H9 (cell line): ENCODE data around the gene UEVLD. TPM values are rescaled to one million over a fixed set of nuclear protein-coding genes. Genes with fewer than 3 reads are reported as not detected.
A peak's percentile ranks its signal among the peaks of the same experiment; 100 is the strongest.

ENCODE experiments used
- DNase-seq: peaks from one replicate; pipeline ENCODE4 v3.0.0-alpha.2; 2017
- H2AFZ ChIP-seq: one replicate; pipeline ENCODE4 v1.6.1; 2013; ENCODE audit warnings: mild to moderate bottlenecking, low read length, control low read depth, moderate library complexity
- H2AK5ac ChIP-seq: 2 replicates; pipeline ENCODE4 v1.6.1; 2013; ENCODE audit warnings: low read length, control low read depth, mixed read lengths; ENCODE audit not compliant: insufficient read length
- H2BK120ac ChIP-seq: one replicate; pipeline ENCODE4 v1.6.1; 2013; ENCODE audit warnings: low read depth, mild to moderate bottlenecking, low read length, control low read depth, inconsistent platforms; ENCODE audit not compliant: poor library complexity, severe bottlenecking
- H2BK12ac ChIP-seq: 2 replicates; pipeline ENCODE4 v1.6.1; 2013; ENCODE audit warnings: low read length, control low read depth, mixed read lengths, low read depth; ENCODE audit not compliant: insufficient read length
- H2BK15ac ChIP-seq: 2 replicates; pipeline ENCODE4 v1.6.1; 2013; ENCODE audit warnings: low read depth, low read length, control low read depth
- H2BK20ac ChIP-seq: one replicate; pipeline ENCODE4 v1.6.1; 2013; ENCODE audit warnings: low read depth, mild to moderate bottlenecking, low read length, control low read depth, inconsistent platforms; ENCODE audit not compliant: poor library complexity, severe bottlenecking
- H2BK5ac ChIP-seq: 2 replicates; pipeline ENCODE4 v1.6.1; 2013; ENCODE audit warnings: low read length, control low read depth, mixed read lengths; ENCODE audit not compliant: insufficient read length
- H3K14ac ChIP-seq: 2 replicates; pipeline ENCODE4 v1.6.1; 2013; ENCODE audit warnings: low read length, control low read depth; ENCODE audit not compliant: insufficient read depth
- H3K18ac ChIP-seq: 2 replicates; pipeline ENCODE4 v1.6.1; 2013; ENCODE audit warnings: low read depth, mild to moderate bottlenecking, mixed read lengths, low read length, control low read depth; ENCODE audit not compliant: insufficient read length
- H3K23ac ChIP-seq: 2 replicates; pipeline ENCODE4 v1.6.1; 2013; ENCODE audit warnings: low read length, control low read depth, mixed read lengths, low read depth; ENCODE audit not compliant: insufficient read length
- H3K23me2 ChIP-seq: 2 replicates; pipeline ENCODE4 v1.6.1; 2013; ENCODE audit warnings: low read depth, mild to moderate bottlenecking, mixed read lengths, low read length, control low read depth; ENCODE audit not compliant: insufficient read length, poor library complexity, severe bottlenecking
- H3K27ac ChIP-seq: 2 replicates; pipeline ENCODE4 v1.5.1; 2013; ENCODE audit warnings: low read length, control low read depth, mixed read lengths, low read depth; ENCODE audit not compliant: insufficient read length
- H3K27me3 ChIP-seq: 2 replicates; pipeline ENCODE4 v1.6.1; 2013; ENCODE audit warnings: low read length, control low read depth, inconsistent platforms; ENCODE audit not compliant: insufficient read depth
- H3K4ac ChIP-seq: 2 replicates; pipeline ENCODE4 v1.6.1; 2013; ENCODE audit warnings: low read depth, mild to moderate bottlenecking, control low read depth, inconsistent platforms, low read length, moderate library complexity
- H3K4me1 ChIP-seq: 2 replicates; pipeline ENCODE4 v1.6.1; 2013; ENCODE audit warnings: low read length, control low read depth, inconsistent platforms; ENCODE audit not compliant: insufficient read depth
- H3K4me2 ChIP-seq: 2 replicates; pipeline ENCODE4 v1.6.1; 2013; ENCODE audit warnings: low read length, control low read depth, mixed read lengths; ENCODE audit not compliant: insufficient read length, insufficient read depth
- H3K56ac ChIP-seq: 2 replicates; pipeline ENCODE4 v1.6.1; 2013; ENCODE audit warnings: low read depth, mild to moderate bottlenecking, mixed read lengths, low read length, control low read depth; ENCODE audit not compliant: insufficient read length
- H3K79me1 ChIP-seq: 2 replicates; pipeline ENCODE4 v1.6.1; 2013; ENCODE audit warnings: low read depth, mild to moderate bottlenecking, moderate library complexity, low read length, control low read depth, inconsistent platforms; ENCODE audit not compliant: insufficient read depth, poor library complexity, severe bottlenecking
- H3K79me2 ChIP-seq: 2 replicates; pipeline ENCODE4 v1.6.1; 2013; ENCODE audit warnings: low read length, control low read depth, inconsistent platforms; ENCODE audit not compliant: insufficient read depth
- H3K9ac ChIP-seq: 2 replicates; pipeline ENCODE4 v1.6.1; 2013; ENCODE audit warnings: low read length, control low read depth, mixed read lengths; ENCODE audit not compliant: insufficient read length; ENCODE audit errors: extremely low read depth
- H3K9me3 ChIP-seq: one replicate; pipeline ENCODE4 v1.6.1; 2013; ENCODE audit warnings: low read depth, low read length, inconsistent platforms; ENCODE audit not compliant: control insufficient read depth
- H3T11ph ChIP-seq: one replicate; pipeline ENCODE4 v1.6.1; 2013; ENCODE audit warnings: mild to moderate bottlenecking, low read length, control low read depth, inconsistent platforms
- H4K20me1 ChIP-seq: one replicate; pipeline ENCODE4 v1.6.1; 2013; ENCODE audit not compliant: control insufficient read depth, insufficient read length, insufficient read depth
- H4K5ac ChIP-seq: 2 replicates; pipeline ENCODE4 v1.6.1; 2013; ENCODE audit warnings: low read depth, mild to moderate bottlenecking, mixed read lengths, low read length, control low read depth; ENCODE audit not compliant: insufficient read length
- H4K8ac ChIP-seq: replicated peaks from 2 replicates; pipeline ENCODE4 v1.6.1; 2013; ENCODE audit warnings: low read length, control low read depth, mixed read lengths, low read depth; ENCODE audit not compliant: insufficient read length
- H4K91ac ChIP-seq: 2 replicates; pipeline ENCODE4 v1.6.1; 2013; ENCODE audit warnings: low read depth, mild to moderate bottlenecking, moderate library complexity, mixed read lengths, low read length, control low read depth; ENCODE audit not compliant: insufficient read length
- H3K27ac Mint-ChIP-seq, 3 experiments: 2 replicates in 2 of 3; 3 replicates in 1 of 3; pipeline ENCODE4 v1.8.0; 2020 to 2021; ENCODE audit warnings: mixed read lengths in 3 of 3, mild to moderate bottlenecking in 1 of 3, moderate library complexity in 1 of 3
- H3K27me3 Mint-ChIP-seq: 2 replicates; pipeline ENCODE4 v1.8.0; 2021; ENCODE audit warnings: low read depth, mild to moderate bottlenecking, moderate library complexity, mixed read lengths
- H3K36me3 Mint-ChIP-seq, 3 experiments: 2 replicates in 2 of 3; 3 replicates in 1 of 3; pipeline ENCODE4 v1.8.0; 2020 to 2021; ENCODE audit warnings: low read depth in 3 of 3, mixed read lengths in 3 of 3; ENCODE audit not compliant: insufficient read depth in 1 of 3
- H3K4me1 Mint-ChIP-seq, 2 experiments: 2 replicates each; pipeline ENCODE4 v1.8.0; 2020; ENCODE audit warnings: mixed read lengths in 2 of 2
- H3K4me3 Mint-ChIP-seq, 2 experiments: 2 replicates in 1 of 2; 3 replicates in 1 of 2; pipeline ENCODE4 v1.8.0; 2020 to 2021; ENCODE audit warnings: mild to moderate bottlenecking in 2 of 2, mixed read lengths in 2 of 2, moderate library complexity in 1 of 2
- H3K9me3 Mint-ChIP-seq, 2 experiments: 2 replicates in 1 of 2; 3 replicates in 1 of 2; pipeline ENCODE4 v1.8.0; 2020; ENCODE audit warnings: mild to moderate bottlenecking in 2 of 2, mixed read lengths in 2 of 2, moderate library complexity in 1 of 2
- CTCF ChIP-seq: fragments of 200-600 bp; sonication (generic); conservative IDR thresholded peaks from 3 replicates; pipeline ENCODE4 v1.8.0; 2021; ENCODE audit warnings: antibody characterized with exemption, mild to moderate bottlenecking
- WGBS: extraction: QIAGEN DNeasy Blood & Tissue Kit; methylation state at CpG from one replicate; pipeline ENCODE4 v1.1.7; 2013; ENCODE audit warnings: missing lambda C conversion rate, low lambda C conversion rate, mixed read lengths; ENCODE audit not compliant: insufficient read length; ENCODE audit errors: extremely low coverage; 5-methylcytosine and 5-hydroxymethylcytosine counted together
- total RNA-seq: library from RNA; stranded (reverse); gene quantifications from 2 replicates; pipeline ENCODE4 v1.2.1, GENCODE V29; 2021

Gene UEVLD
- total RNA-seq, 1 experiment from 2014 or later = 7.9 TPM

GRCh38 chr11:18590571-18590970 is 2.0 kb upstream of the UEVLD start:
- H4K91ac ChIP-seq = no peak overlapping the region
- no peak overlapping the region for H4K5ac ChIP-seq
- H3K27ac ChIP-seq = no peak overlapping the region
- no peak overlapping the region for H3T11ph ChIP-seq
- peaks cover 5% of the 10 kb centered on the region; the same call in 1 of the 2 replicates for H3K79me2 ChIP-seq
- H3K4me1 Mint-ChIP-seq = no peaks in the 10 kb centered on the region; a peak in 3 of 4 replicates
- H3K9me3 ChIP-seq = no peaks in the 10 kb centered on the region
- no peak overlapping the region for H3K4ac ChIP-seq
- no peak overlapping the region for H4K8ac ChIP-seq
- no peak overlapping the region for H2BK12ac ChIP-seq
- no peak for DNase-seq
- WGBS = no CpG with 5 or more reads among the region's 2 CpGs
- H2BK15ac ChIP-seq = no peak overlapping the region
- H2AFZ ChIP-seq = no peak overlapping the region
- no peak overlapping the region for H3K23ac ChIP-seq
- no peaks in the 10 kb centered on the region for H3K27me3 Mint-ChIP-seq
- H3K4me3 Mint-ChIP-seq = peak overlapping the region in 1 of 2 experiments; percentile 44; a peak in 1 of 5 replicates
- H4K20me1 ChIP-seq = no peaks in the 10 kb centered on the region
- H2AK5ac ChIP-seq = no peak overlapping the region
- H3K56ac ChIP-seq = no peak overlapping the region
- H2BK5ac ChIP-seq = no peak overlapping the region
- H3K14ac ChIP-seq = no peak overlapping the region
- no peak overlapping the region for H2BK20ac ChIP-seq
- no peak overlapping the region for H3K18ac ChIP-seq
- no peaks in the 10 kb centered on the region for H3K27me3 ChIP-seq
- peak overlapping the region; percentile 1 for H3K9ac ChIP-seq
- H3K4me1 ChIP-seq = no peaks in the 10 kb centered on the region
- H3K27ac Mint-ChIP-seq = no peak overlapping the region
- peak overlapping the region; percentile 99 for H3K4me2 ChIP-seq
- H3K9me3 Mint-ChIP-seq = no peaks in the 10 kb centered on the region
- no peak overlapping the region for H2BK120ac ChIP-seq
- peaks cover 18% of the 10 kb centered on the region for H3K23me2 ChIP-seq
- H3K79me1 ChIP-seq = peaks cover 11% of the 10 kb centered on the region
- no peak for TF ChIP-seq CTCF
- peaks cover 0 to 7% (median 6%) of the 10 kb centered on the region in 3 experiments; a peak in 4 of 7 replicates for H3K36me3 Mint-ChIP-seq
